DND-41 (cell line): ENCODE data around the gene MYO5A.

Source experiments
- ATAC-seq: fragments of 200-7000 bp; cut with Tn5 transposase; 3 replicates; pipeline ENCODE4 v1.9.1; 2021; ENCODE audit warnings: low read depth; ENCODE audit not compliant: insufficient read depth
- DNase-seq: peaks from one replicate; pipeline ENCODE4 v3.0.0-alpha.2; 2020
- H2AFZ ChIP-seq: 2 replicates; pipeline ENCODE4 v1.6.0; 2012; ENCODE audit warnings: low read depth, low read length
- H3K27ac ChIP-seq: 2 replicates; pipeline ENCODE4 v1.5.1; 2012; ENCODE audit warnings: low read length, inconsistent platforms
- H3K27me3 ChIP-seq: fragments of 200-600 bp; sonication (generic); 2 replicates; pipeline ENCODE4 v1.6.0; 2012; ENCODE audit warnings: low read length, mild to moderate bottlenecking, inconsistent platforms; ENCODE audit not compliant: insufficient read depth, poor library complexity
- H3K36me3 ChIP-seq: 2 replicates; pipeline ENCODE4 v1.5.1; 2012; ENCODE audit warnings: low read length, inconsistent platforms; ENCODE audit not compliant: insufficient read depth
- H3K4me1 ChIP-seq: 2 replicates; pipeline ENCODE4 v1.5.1; 2012; ENCODE audit warnings: mild to moderate bottlenecking, low read length; ENCODE audit not compliant: insufficient read depth
- H3K4me2 ChIP-seq: 2 replicates; pipeline ENCODE4 v1.6.0; 2012; ENCODE audit warnings: mild to moderate bottlenecking, moderate library complexity, low read length, inconsistent platforms; ENCODE audit not compliant: insufficient read depth
- H3K4me3 ChIP-seq, 2 experiments: fragments of 200-600 bp in 1 of 2; shearing (Covaris generic) in 1 of 2; 2 replicates each; pipeline ENCODE4 v1.5.1; 2012 to 2016; ENCODE audit warnings: inconsistent platforms in 2 of 2, low read length in 2 of 2, mild to moderate bottlenecking in 2 of 2, low read depth in 1 of 2, moderate library complexity in 1 of 2
- H3K79me2 ChIP-seq: 2 replicates; pipeline ENCODE4 v1.6.0; 2012; ENCODE audit warnings: low read length, inconsistent platforms; ENCODE audit not compliant: insufficient read depth
- H3K9ac ChIP-seq: 2 replicates; pipeline ENCODE4 v1.6.0; 2012; ENCODE audit warnings: low read depth, mild to moderate bottlenecking, inconsistent platforms, low read length, moderate library complexity
- H3K9me3 ChIP-seq: 2 replicates; pipeline ENCODE4 v1.5.1; 2012; ENCODE audit warnings: low read length, moderate library complexity, mild to moderate bottlenecking, inconsistent platforms; ENCODE audit not compliant: insufficient read depth, severe bottlenecking
- H4K20me1 ChIP-seq: 2 replicates; pipeline ENCODE4 v1.6.0; 2012; ENCODE audit warnings: low read length; ENCODE audit not compliant: insufficient read depth
- CTCF ChIP-seq: IDR thresholded peaks from 2 replicates; pipeline ENCODE4 v1.5.1; 2012; ENCODE audit warnings: borderline replicate concordance, low read length, moderate library complexity, mild to moderate bottlenecking; ENCODE audit not compliant: poor library complexity, severe bottlenecking; ENCODE audit errors: extremely low read depth
- EZH2 ChIP-seq: IDR thresholded peaks from 3 replicates; pipeline ENCODE4 v1.6.1; 2012; ENCODE audit warnings: borderline replicate concordance, low read depth, mild to moderate bottlenecking, moderate library complexity, low read length, inconsistent platforms; ENCODE audit not compliant: severe bottlenecking

Gene MYO5A

DNA sequence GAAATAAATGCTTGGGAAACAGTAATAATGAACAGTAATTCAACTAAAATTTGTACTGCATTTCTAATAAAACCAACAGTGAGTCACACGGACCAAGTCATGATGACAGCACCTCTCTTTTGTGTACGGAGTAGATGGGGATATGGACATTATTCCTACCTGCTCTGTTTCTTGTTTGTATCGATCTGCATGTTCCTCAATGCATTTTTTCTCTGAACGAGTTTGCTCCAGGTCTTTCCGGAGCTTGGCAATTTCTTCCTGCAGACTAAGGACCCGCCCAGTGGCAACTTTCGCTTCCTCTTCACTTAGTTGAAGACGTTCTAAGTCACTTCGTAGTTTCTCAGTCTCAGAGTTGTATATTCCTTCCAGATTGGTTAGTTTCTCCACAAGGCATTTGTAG, 158.7 kb downstream of the MYO5A start:
- Histone ChIP-seq H4K20me1 (no peaks in the 10 kb centered on the region), H3K27me3 (no peaks in the 10 kb centered on the region), H3K4me2 (no peak overlapping the region), H3K4me3 (no peak overlapping the region), H3K9me3 (no peaks in the 10 kb centered on the region), H3K4me1 (no peaks in the 10 kb centered on the region), H3K79me2 (no peaks in the 10 kb centered on the region), H3K36me3 (peaks cover 55% of the 10 kb centered on the region), H3K9ac (no peak overlapping the region), H3K27ac (no peak overlapping the region), H2AFZ (no peak overlapping the region)
- TF ChIP-seq CTCF = no peak
- TF ChIP-seq EZH2 = no peak
- ATAC-seq (no peak), DNase-seq (no peak)

DNA sequence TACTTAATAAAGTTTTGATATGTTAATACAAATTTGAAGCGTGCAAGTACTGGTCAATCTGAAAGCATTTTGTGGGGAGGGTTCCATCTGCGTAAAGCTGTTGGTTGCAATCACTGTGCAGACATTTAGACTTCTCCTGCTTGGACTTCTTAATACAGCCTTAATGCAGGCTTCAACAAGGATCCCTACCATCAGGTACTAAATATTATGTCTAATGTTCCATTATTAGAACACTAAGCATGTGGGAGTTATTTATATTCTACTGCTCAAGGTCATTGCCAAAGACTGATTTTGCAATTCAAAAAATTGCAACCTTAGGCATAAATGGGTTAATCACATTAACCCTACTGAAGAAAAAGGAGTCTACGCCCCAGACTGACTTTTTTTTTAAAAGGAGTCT, 159.2 kb downstream of the MYO5A start:
- H3K27ac ChIP-seq = no peak overlapping the region
- no peaks in the 10 kb centered on the region for H3K4me1 ChIP-seq
- ATAC-seq (no peak), DNase-seq (no peak)
- no peaks in the 10 kb centered on the region for H3K79me2 ChIP-seq
- H3K4me3 ChIP-seq = no peak overlapping the region
- peaks cover 53% of the 10 kb centered on the region for H3K36me3 ChIP-seq
- no peaks in the 10 kb centered on the region for H4K20me1 ChIP-seq
- H3K27me3 ChIP-seq = no peaks in the 10 kb centered on the region
- H2AFZ ChIP-seq = no peak overlapping the region
- TF ChIP-seq CTCF (no peak), EZH2 (no peak)
- H3K9ac ChIP-seq = no peak overlapping the region
- no peaks in the 10 kb centered on the region for H3K9me3 ChIP-seq
- no peak overlapping the region for H3K4me2 ChIP-seq

DNA sequence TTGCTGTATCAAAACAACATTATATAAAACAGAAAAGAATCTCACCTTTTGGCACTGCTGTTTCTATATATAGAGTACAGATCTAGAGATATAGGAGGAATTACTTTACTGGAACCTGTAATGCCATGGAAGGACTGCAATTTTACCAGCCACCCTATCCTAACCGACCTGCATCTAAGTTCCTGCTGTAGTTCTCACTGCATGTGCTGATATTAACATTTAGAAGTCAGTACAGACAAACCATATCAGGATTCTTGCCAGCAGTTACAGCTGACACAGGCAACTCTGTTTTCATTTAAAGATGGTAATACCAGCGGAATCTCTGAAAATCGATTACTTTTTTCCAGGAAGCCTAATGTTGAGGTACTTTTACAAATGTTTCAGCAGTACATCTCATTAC, 159.7 kb downstream of the MYO5A start:
- no peak overlapping the region for H3K27ac ChIP-seq
- no peak for DNase-seq

More for the DNA sequence above, 159.7 kb downstream of the MYO5A start:
- Histone ChIP-seq H4K20me1 (no peaks in the 10 kb centered on the region), H3K4me1 (no peaks in the 10 kb centered on the region), H3K27me3 (no peaks in the 10 kb centered on the region), H3K36me3 (peaks cover 52% of the 10 kb centered on the region), H3K9ac (no peak overlapping the region), H3K4me3 (no peak overlapping the region), H2AFZ (no peak overlapping the region), H3K79me2 (no peaks in the 10 kb centered on the region), H3K4me2 (no peak overlapping the region), H3K9me3 (no peaks in the 10 kb centered on the region)
- no peak for TF ChIP-seq EZH2
- no peak for TF ChIP-seq CTCF
- ATAC-seq = no peak
